Body of pancreas (tissue), 4 donors: Measurements from ENCODE around the gene CDT1.

Experiments
- POLR2A ChIP-seq, 3 donors: fragments of 450-650 bp; IDR thresholded peaks; one replicate each; pipeline ENCODE4 v1.6.1; 2016; ENCODE audit warnings: antibody characterized with exemption in 3 of 3, mild to moderate bottlenecking in 2 of 3
- TF ChIP-seq, protein P1 (sequence below), 7 experiments: fragments of 450-650 bp in 4 of 7; fragments of 200-600 bp in 3 of 7; sonication (generic) in 3 of 7; IDR thresholded peaks; one replicate each; pipeline ENCODE4 v1.5.1; 2016 to 2019; ENCODE audit warnings: antibody characterized with exemption in 7 of 7

DNA sequence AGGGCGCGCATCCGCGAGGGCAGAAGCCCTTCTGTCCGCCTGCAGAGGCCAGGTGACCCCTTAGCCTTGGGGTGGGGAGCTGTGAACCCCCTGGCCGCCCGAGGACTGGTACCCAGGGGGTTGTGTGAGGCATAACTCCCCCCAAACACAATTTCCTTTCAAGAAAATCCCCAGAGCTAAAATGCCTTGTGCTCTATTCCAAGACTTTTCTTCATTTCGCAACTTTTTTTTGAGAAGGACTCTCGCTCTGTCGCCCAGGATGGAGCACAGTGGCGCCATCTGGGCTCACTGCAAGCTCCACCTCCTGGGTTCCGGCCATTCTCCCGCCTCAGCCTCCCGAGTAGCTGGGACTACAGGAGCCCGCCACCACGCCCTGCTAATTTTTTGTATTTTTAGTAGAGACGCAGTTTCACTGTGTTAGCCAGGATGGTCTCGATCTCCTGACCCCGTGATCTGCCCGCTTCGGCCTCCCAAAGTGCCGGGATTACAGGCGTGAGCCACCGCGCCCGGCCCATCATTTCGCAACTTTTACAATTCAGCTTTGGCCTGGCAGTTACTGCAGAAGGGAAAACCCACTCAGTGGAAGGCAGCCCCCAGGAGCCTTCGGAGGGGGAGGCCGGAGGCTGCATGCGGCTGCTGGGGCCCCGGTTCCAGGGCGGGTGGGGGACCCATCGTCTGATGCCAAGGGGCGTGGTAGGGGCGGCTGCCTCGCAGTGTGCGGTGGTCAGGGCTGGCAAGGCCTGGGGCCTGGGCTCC lies 9.1 kb downstream of the CDT1 start:
- no peak for TF ChIP-seq POLR2A (IDR thresholded peaks at IDR 0.05)
- TF ChIP-seq, protein P1, sequence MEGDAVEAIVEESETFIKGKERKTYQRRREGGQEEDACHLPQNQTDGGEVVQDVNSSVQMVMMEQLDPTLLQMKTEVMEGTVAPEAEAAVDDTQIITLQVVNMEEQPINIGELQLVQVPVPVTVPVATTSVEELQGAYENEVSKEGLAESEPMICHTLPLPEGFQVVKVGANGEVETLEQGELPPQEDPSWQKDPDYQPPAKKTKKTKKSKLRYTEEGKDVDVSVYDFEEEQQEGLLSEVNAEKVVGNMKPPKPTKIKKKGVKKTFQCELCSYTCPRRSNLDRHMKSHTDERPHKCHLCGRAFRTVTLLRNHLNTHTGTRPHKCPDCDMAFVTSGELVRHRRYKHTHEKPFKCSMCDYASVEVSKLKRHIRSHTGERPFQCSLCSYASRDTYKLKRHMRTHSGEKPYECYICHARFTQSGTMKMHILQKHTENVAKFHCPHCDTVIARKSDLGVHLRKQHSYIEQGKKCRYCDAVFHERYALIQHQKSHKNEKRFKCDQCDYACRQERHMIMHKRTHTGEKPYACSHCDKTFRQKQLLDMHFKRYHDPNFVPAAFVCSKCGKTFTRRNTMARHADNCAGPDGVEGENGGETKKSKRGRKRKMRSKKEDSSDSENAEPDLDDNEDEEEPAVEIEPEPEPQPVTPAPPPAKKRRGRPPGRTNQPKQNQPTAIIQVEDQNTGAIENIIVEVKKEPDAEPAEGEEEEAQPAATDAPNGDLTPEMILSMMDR (IDR thresholded peaks at IDR 0.05), result no peak
